GM15510 (cell line): ENCODE results near the gene TREX2.

Experiments
- POLR2A ChIP-seq: IDR thresholded peaks from 3 replicates; pipeline ENCODE4 v1.6.1; 2011; ENCODE audit warnings: borderline replicate concordance; ENCODE audit not compliant: insufficient read length; ENCODE audit errors: extremely low read depth

Gene TREX2

DNA sequence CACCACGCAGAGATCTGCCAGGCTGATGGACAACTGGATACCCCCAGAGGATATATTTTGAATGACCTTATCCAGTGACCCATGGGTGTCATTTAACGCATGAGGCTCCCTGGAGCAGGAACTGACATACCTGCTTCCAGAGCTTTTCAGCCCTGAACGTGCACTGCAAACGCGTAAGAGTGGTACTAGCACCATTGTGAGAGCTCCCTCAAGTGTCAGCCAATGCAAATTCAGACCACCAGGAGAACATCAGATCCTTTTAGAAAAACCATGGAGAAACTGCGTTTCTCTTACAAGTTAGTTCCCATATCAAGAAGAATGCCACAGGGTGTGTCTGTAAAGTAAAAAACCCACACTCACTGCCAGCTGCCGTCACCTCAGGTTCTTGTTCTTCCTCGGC, 7.3 kb downstream of the TREX2 start:
- TF ChIP-seq POLR2A, result no peak

DNA sequence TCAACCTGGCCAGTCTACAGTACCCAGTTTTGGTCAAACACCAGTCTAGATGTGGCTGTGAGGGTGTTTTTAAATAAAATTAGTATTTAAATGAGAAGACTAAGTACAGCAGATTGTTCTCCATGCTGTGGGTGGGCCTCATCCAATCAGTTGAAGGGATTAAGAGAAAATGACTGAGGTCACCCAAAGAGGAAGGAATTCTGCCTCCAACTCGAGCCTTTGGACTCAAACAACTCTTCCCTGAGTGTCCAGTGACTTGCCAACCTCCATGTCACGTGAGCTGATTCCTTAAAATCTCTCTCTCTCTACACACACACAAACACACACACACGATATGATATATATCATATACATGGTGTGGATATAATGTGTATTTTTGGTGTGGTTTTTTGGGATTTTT, 10.0 kb downstream of the TREX2 start:
- no peak for TF ChIP-seq POLR2A

DNA sequence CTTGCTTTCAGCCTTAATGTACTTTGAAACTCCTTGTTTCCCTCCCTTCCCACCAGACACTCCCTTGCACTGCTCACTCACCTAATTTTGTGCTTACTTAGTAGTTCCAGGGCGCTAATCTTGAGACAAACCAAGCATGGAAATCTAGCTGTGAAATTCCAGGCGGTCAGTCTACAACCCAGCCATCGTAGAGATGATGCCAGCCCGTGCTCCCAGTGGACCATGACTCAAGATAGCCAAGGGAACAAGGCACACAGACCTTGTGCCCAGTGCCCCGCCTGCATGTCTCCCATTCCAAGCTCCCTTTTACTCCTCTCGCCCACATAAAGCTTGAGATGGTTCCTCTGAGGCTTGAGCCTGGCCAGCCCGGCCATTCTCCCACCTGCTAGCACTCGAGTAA, 11.1 kb downstream of the TREX2 start:
- no peak for TF ChIP-seq POLR2A

DNA sequence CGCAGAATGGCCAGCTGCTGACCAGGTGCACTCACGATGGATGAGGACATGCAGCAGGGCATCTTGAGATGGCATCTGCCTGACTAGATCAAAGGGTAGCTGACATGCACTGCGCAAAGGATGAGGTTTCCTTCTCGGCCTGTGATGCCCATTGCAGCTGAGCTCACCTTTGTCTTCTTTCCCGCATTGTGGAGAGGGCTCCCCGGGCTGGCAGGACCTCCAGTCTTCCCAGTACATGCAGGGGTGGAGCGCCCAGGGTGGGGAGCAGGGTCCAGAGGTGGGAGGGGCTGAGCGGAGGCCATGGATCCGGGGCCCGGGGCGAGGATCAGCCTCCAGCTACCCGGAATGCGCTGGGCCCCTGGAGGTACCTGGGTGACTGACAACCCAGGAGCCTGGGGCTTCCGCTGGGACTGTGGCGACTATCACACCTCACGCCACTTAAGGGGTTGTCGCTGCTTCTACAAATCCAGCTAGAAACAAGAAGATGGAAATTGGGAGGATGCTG, 12.0 kb downstream of the TREX2 start:
- no peak for TF ChIP-seq POLR2A

DNA sequence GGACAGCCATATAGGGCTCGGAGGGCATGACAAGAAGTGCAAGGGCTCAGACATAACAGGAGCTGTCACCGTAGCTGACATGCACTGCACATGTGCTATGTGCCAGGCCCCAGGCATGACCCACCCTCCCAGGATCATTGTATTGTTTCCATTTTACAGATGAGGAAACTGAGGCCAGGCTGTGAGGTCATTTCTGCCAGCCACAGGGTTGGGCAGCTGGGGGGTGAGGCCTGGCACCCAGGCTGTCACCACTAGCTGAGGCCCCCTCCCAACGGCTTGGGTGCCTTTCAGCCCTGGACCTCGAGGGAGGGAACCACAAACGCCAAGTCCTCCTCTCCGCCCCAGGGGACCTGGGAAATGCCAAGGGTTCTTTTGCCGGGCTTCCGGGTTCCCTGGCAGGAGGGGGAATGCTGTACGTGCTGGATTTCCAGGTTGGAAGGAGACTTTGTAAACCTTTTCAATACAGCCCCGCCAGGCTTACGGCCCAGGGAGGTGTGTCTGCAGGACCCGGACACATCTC, 12.6 kb downstream of the TREX2 start:
- no peak for TF ChIP-seq POLR2A

DNA sequence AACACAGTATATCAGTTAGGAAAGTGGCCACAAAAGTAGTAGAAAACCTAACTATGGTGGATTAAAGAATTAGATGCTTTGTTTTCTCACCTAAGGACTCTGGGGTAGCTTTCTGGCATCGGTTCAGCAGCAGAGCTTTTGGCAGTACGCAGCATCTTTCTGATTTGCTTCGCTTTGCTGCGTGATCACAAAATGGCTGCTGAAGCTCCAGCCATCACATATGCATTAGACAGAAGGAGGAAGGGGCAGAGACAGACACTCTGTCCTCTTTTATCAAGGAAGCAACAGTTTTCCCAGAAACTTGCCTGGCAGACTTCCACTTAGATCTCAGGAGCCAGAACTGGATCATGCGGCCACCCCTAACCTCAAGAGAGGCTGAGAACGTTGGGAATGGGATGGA, 15.1 kb downstream of the TREX2 start:
- no peak for TF ChIP-seq POLR2A

DNA sequence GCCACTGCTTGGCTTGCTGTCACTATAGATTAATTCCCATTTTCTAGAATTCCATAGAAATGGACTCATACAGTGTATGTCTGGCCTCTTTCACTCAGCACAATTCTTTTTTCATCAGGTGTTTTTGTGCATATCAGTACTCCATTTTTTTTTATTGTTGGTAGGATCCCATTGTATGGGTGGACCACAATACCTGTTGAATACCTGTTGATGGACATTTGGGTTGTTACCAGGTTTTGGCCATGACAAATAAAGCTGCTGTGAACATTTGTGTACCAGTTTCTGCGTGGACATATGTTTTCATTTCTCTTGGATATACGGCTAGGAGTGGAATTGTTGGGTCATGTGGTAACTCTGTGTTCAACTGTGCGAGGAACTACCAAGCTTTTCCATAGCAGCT, 19.7 kb downstream of the TREX2 start:
- TF ChIP-seq POLR2A, result no peak

DNA sequence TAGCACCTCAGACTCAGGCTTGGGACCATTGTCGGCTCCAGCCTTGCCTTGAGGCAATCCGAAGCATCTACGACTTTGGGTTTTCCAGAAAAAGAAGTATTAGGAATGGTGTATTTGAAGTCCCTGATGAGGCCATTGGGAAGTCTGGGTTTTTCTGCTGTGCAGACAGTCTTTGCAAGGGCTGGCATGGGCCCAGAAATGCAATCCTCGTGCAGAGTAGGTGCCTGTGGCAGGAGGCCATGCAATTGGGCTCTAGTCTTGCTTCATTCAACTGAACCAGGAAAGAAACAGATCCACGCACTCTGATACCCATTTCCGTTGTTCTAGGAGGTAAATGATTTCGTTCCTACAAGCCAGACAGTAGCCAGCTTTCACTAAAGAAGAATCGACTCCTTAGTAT, 22.2 kb downstream of the TREX2 start:
- TF ChIP-seq POLR2A, result no peak

DNA sequence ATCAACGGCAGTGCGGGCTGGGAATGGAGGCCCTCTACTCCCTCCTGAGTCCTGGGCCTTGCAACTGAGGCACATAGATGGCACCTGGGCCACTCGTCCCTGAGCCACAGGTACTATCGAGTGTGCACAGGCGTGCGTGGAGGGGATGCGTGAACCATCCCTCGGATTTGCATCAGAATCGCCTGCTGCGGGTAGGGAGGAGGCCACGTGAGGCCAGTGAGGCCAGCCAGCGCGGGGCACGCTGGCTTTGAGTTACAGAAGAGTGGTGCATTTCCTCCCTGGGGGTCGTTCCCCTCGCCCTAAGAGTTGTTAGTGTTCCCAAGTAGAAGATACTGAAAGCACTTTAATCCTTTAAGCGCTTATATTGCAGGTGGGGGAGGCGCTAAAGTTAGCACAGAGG, 24.0 kb downstream of the TREX2 start:
- TF ChIP-seq POLR2A, result no peak

DNA sequence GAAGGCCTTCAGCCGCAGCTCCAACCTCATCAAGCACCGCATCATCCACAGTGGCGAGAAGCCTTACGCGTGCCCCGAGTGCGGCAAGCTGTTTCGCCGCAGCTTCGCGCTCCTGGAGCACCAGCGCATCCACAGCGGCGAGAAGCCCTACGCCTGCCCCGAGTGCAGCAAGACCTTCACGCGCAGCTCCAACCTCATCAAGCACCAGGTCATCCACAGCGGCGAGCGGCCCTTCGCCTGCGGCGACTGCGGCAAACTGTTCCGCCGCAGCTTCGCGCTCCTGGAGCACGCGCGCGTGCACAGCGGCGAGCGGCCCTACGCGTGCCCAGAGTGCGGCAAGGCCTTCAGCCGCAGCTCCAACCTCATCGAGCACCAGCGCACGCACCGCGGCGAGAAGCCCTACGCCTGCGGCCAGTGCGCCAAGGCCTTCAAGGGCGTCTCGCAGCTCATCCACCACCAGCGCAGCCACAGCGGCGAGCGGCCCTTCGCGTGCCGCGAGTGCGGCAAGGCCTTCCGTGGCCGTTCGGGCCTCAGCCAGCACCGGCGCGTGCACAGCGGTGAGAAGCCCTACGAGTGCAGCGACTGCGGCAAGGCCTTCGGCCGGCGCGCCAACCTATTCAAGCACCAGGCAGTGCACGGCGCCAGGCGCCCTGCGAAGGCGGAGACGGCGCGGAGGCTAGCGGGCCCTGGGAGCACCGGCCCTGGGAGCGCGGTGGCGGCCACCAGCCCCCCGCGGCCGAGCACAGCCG, 24.8 kb downstream of the TREX2 start:
- no peak for TF ChIP-seq POLR2A

DNA sequence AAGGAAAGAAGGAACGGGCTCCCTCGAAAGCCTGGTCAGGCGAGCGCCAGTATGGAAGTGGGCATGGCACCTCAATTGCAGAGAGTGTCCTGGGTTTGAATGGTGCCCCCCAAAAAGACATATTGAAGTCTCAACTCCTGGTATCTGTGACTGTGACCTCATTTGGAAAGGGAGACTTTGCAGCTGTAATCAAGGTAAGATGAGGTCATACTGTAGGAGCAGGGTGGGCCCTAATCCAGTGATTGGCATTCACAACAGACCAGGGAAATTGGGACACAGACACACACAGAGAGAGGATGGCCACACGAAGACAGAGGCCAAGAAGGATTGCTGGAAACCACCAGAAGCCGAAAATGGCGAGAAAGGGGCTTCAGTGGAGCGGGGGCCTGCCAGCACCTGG, 28.2 kb downstream of the TREX2 start:
- no peak for TF ChIP-seq POLR2A

DNA sequence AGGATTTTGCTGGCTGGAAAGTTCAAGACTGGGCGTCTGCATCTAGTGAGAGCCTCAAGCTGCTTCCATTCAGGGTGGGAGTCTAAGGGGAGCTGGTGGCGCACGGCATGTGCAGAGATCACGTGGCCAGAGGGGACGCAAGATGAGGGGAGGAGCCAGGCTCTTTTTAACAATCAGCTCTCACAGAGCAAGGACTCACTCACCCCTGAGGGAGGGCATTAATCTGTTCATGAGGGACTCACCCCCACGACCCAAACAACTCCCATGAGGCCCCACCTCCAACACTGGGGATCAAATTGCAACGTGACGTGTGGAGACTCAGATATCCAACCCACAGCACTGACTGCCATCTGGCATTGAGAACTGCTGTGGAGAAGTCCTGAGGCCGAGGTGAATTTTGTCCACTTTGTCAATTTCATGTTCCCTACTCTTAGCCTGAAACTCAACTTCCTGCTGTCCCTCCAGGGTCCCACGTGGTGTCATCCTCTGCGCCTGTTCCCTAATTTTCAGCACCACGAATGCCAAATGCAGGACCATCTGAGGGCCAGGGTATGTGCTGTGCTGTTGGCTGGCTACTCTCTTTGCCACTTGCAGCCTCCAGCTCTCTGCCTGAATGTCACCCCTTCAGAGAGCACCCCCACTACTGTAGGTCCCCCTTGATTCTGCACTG, 28.9 kb downstream of the TREX2 start:
- TF ChIP-seq POLR2A, result no peak

DNA sequence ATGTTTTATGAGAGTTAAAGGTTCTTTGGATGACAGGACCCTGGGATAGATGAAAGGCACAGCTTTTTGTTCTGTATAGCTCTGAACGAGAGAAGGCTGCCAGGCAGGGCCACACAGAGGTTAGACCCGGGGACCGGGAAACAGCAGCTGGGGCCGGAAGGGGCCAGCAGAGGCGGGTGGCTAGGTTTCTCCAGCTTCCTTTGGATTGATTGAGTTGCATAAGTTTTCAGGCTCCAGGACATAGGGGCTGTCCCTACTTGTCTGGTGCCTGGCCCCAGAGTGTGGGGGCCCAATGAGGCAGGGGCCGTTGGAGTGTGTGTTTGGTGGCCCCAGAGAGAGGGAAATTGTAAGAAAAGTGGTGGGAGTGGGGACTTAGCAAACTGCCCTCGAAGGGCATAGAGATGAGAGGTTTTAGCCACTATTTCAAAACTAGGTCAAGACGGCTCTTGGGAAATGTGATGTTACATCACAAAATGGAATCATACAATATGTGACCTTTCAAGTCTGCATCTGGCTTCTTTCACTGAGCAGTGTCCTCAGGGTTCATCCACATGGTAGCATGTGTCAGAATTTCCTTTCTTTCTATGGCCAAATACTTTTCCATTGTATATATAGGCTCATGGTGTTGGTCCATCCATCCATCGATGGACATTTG, 30.9 kb downstream of the TREX2 start:
- no peak for TF ChIP-seq POLR2A

DNA sequence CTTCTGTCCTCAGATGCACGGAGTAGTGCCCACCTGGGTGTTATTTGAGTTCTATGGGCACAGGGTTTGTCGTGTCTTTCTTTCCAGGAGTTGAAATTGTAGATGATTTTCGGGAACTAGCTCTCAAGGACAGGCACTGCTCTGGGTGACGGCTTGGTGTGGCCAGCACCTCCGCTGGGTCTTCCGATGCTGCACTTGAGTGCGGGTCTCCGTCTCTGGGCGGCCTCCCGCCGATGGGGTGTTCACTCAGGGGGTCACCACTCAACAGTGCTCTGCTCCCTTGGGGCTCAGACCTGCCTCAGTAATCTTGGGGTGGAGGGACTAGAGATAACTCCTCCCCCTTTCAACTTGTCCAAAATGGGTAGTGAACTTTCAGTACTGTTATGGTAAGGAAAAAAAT, 32.1 kb downstream of the TREX2 start:
- no peak for TF ChIP-seq POLR2A
